Head of caudate nucleus (tissue), 42 donors: ENCODE measurements around the gene CAMKMT.

Source experiments
- DNase-seq, 42 donors: peaks; one replicate each; pipeline versions ENCODE4 v3.0.0 to v3.0.0-alpha.2; 2020 to 2021; ENCODE audit warnings: mixed read lengths in 7 of 42
- intact Hi-C: fragments of 100-400 bp; cut with DNase I; formaldehyde crosslinking; loops from one replicate; pipeline ENCODE4 v1.15.0; 2022

Gene CAMKMT

DNA sequence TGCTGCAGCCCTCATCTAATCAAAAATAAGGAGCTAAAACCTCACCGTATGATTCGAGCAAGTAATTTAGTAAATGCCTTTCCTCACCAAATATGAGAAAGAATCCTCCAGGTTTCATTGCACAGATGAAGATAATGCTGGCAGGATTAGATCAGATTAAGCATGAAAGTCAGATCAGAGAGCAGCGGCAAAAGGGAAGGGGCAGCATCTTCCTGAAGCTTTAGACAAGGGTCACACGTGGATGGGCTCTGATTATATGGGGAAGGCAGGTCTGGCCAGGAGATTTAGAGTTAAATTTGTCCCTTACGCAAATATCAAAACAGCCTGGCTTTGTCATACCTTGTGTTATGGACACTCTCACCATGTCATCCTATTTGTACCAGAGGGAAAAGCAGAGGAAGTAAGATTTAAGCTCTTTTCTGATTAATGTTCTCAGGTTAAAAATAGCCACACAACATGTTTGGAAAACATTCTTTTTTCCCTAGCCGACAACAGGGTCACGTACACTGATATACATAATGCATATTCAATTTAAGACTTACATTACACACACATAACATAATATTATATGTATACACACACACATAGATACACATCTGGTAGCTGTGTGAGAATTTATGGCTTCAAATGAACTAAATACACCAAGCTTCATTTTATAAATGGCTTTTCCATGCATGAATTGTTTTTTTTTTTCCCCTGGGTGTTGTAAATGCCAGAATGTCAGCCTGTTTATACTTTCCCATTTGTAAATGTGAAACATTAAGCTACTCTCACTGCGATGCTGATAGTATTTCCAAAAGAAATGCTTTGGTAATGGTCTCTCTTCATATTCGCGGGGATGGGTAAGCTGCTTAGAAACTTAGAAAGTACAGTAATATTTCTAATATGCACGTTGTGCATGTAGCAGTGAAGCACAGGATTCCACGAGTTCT lies 383.5 kb downstream of the CAMKMT start:
- intact Hi-C loops = no loop called here
- no peak for DNase-seq

- intact Hi-C loops = no loop called here
- DNase-seq = no peak
Observed at GRCh38 chr2:44745922-44746766, 384.4 kb downstream of the CAMKMT start.

DNA sequence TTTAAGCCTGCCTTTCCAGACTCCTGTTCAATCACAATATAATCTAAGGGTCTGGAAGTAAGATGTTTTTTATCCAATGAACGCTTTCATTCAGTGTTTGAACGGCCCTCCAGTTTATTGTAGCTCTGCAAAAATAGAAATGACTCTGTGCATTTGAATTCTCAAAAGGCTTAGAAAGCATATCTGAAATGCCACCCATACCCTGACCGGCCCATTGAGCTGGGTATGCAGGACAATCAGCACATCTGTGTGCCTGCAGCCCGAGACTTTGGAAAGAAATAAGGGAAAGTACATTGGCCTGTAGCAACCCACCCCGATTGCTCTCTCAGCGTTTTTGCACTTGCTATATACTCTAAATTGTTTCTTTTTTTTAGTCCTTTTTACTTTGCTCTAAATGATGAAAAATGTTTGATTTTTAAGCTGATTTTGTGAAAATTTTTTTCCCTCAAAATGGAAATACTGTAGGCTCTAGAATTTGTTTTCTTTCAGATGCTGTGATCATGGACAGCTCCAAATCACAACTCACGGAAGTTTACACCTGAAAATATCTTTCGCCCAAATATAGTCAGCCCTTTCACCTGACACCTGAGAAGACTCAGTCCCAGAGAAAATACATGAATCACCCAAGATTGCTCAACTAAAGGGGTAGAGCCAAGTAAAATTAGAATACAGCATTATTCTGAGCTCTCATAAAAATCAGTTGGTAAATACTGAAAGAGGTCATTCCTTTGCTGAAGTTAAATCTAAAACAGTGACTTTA lies 385.3 kb downstream of the CAMKMT start:
- intact Hi-C loops = no loop called here
- DNase-seq = no peak

GRCh38 chr2:44747794-44748193 lies 386.0 kb downstream of the CAMKMT start:
- intact Hi-C loops = no loop called here
- DNase-seq = no peak

GRCh38 chr2:44751754-44752479 lies 390.2 kb downstream of the CAMKMT start:
- DNase-seq = no peak
- intact Hi-C loops = no loop called here

DNA sequence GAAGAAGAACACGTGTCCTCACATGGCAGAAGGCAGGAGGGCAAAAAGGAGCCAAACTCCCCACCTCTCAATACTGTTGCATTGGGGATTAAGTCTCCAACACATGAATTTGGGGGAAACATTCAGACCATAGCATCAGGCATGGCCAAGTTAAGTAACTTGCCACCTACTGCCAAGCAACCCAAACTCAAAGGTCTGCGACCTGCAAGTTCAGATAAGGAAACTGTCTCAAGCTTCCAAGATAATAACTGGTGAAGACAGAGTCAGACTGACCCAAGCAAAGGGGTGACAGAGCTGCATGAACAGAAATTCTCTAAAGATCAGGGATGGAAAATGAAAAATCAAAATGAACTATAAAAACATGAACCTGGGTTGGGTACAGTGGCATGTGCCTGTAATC lies 391.0 kb downstream of the CAMKMT start:
- no peak for DNase-seq
- intact Hi-C loops = no loop called here

DNA sequence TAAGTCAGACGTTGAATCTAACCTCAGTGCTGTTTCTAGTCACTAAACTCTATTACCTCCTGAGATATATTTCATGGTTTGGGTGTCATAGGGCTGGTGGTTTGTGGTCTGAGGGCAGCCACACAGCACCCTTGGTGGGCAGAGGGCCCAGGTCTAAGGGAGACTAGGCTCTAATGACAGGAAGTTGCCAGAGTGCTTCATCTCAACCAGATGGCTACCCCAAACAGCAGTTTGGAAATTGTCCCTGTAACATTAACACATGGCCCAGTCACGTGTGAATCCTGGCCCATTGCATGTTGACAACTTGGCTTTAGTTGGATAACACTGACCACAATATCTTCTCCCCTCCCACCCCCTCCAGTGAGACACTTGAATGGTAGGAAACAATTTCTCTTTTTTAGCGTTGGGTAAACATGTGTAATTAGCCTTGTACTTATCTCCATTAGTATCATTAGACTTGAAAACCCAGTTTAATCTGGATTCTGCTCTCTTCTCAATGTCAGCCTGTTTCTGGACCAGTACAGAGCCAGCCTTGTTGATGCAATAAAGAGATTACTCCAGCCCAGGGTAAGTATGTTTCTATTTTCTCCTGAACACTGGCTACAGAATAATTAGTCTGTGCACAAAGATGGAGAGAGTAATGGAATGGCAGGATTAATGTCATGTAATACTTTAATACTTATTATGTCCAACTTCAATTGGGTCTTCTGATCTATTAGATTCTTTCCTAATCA lies 392.0 kb downstream of the CAMKMT start:
- DNase-seq = no peak
- intact Hi-C loops = no loop called here

DNA sequence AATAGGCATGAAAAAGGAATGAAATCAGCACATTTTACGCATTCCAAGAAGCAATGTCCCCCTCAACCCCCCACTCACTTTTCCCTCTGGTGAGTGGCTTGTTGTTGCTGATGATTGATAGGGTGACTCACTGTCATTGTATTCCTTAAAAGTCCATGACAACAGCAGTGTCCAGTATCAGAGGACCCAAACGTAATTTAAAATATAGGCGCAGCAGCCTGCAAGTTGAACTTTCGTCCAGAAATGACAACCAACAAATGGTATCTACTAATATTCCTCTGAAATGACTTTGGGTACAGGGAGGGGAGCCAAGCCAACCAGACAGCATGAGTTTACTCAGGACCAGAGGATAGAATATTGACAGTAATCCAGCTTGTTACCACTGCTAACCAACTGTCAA lies 396.8 kb downstream of the CAMKMT start:
- no peak for DNase-seq
- intact Hi-C loops = no loop called here

GRCh38 chr2:44759823-44760222 lies 398.1 kb downstream of the CAMKMT start:
- intact Hi-C loops = loop anchor here (10.0 kb wide), 1 partner anchor 175 kb away; no protein-coding TSS in a partner anchor
- DNase-seq = no peak

- intact Hi-C loops = loop anchor here (10.0 kb wide), 1 partner anchor 171 kb away; no protein-coding TSS in a partner anchor
- DNase-seq = no peak
Observed at GRCh38 chr2:44763275-44763782, 401.6 kb downstream of the CAMKMT start.

DNA sequence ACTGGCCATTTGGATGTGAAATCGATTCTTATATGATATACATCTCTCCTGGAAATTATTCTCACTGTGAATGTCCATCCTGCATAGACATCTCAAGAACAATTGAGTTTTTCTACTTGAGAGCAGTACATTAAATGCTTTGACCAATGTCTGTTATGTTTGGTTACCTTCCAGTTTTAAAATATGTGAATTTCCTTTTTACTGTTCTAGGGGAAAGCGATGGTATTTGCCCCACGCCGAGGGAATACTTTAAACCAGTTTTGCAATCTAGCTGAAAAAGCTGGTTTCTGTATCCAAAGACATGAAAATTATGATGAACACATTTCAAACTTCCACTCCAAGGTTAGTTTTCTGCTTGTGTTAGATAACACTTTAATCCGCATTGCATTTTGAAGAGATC lies 404.5 kb downstream of the CAMKMT start:
- intact Hi-C loops = loop anchor here (10.0 kb wide), 1 partner anchor 169 kb away; no protein-coding TSS in a partner anchor
- DNase-seq = no peak

GRCh38 chr2:44766777-44767176 lies 405.0 kb downstream of the CAMKMT start:
- intact Hi-C loops = loop anchor here (10.0 kb wide), 1 partner anchor 168 kb away; no protein-coding TSS in a partner anchor
- no peak for DNase-seq

DNA sequence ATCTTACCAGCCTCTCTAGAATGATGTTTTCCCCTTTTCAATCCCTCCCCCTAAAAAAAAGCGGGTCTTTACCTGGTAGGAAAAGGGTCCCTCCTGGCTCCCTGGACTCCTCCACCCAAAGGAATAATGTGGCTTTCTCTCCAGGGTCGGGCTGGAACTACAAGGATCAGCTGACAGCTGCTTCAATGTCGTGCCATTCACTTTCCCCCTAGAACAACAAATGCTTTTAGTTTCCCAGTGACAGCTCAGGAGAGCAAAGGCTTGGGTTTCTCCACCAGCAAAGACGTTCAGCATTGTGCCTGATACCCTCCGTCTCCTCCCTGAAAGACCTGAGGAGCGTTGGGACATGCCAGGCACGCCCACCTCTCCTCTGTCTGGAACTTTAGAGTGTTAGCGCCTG lies 405.9 kb downstream of the CAMKMT start:
- peak in 2 of 42 donors; percentile 20 to 23 for DNase-seq
- intact Hi-C loops = loop anchor here (10.0 kb wide), 1 partner anchor 167 kb away; no protein-coding TSS in a partner anchor

GRCh38 chr2:44768438-44769236 lies 406.9 kb downstream of the CAMKMT start:
- DNase-seq = peak in 11 of 42 donors; percentile 5 to 52 (median 25)
- intact Hi-C loops = loop anchor here (10.0 kb wide), 1 partner anchor 166 kb away; no protein-coding TSS in a partner anchor

DNA sequence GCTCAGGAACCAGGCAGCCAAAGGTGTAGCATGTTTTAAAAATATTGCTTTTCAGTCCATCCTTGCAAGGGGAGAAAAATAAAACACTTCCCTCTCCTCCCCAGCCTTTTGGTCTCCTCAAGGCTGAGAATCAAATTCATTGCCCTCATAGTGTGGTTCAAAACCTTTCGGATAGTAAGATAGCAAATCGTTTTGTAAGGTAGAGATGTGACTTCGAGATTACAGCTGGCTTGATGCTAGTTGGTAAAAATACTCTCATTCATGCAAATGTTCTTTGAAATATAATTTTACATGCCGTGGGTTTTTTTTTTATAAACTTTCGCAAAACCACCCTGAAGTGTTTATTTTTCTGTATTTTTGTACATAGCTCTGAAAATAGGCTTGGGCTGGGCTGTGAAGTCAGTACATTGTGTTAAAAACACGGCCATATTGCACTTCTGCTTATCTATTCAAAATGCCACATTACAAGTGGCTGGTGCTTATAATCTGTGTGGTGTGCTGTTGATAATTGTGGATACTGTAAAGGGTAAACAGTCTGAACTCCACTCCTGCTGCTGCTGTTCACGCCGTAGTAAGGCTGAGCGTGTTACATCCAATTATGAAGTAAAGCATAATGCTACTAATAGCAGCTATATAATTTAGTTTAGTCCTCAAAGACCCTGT lies 407.7 kb downstream of the CAMKMT start:
- no peak for DNase-seq
- intact Hi-C loops = loop anchor here (10.0 kb wide), 1 partner anchor 165 kb away; no protein-coding TSS in a partner anchor
